OCI-LY1 (cell line): ENCODE data around the gene CKAP2L.
"Not testable (repeated sequence)": the region's sequence is repeated elsewhere in the genome, so short reads cannot be mapped to it uniquely, and the experiment has no call there.

Source experiments
- H2AFZ ChIP-seq: fragments of 200-600 bp; sonication (generic), shearing (Covaris generic); 2 replicates; pipeline ENCODE4 v1.6.0; 2014; ENCODE audit warnings: antibody characterized with exemption, mild to moderate bottlenecking, low read length
- H3F3A ChIP-seq: fragments of 200-600 bp; sonication (generic), shearing (Covaris generic); 2 replicates; pipeline ENCODE4 v1.6.0; 2014; ENCODE audit warnings: mild to moderate bottlenecking, antibody characterized with exemption, low read length, moderate library complexity; ENCODE audit not compliant: insufficient read depth
- H3K27ac ChIP-seq: fragments of 200-600 bp; sonication (generic); 2 replicates; pipeline ENCODE4 v1.5.1; 2014; ENCODE audit warnings: low read length, mixed run types, mild to moderate bottlenecking, low read depth; ENCODE audit not compliant: poor library complexity, severe bottlenecking
- H3K27me3 ChIP-seq: fragments of 200-600 bp; sonication (generic); 2 replicates; pipeline ENCODE4 v1.6.0; 2014; ENCODE audit warnings: antibody characterized with exemption, mild to moderate bottlenecking, low read length, moderate library complexity; ENCODE audit not compliant: insufficient read depth
- H3K36me3 ChIP-seq: fragments of 200-600 bp; sonication (generic); 2 replicates; pipeline ENCODE4 v1.6.1; 2014; ENCODE audit warnings: mild to moderate bottlenecking, antibody characterized with exemption, low read length, moderate library complexity, mixed read lengths; ENCODE audit not compliant: insufficient read depth
- H3K4me1 ChIP-seq: fragments of 200-600 bp; sonication (generic); 2 replicates; pipeline ENCODE4 v1.5.1; 2014; ENCODE audit warnings: mild to moderate bottlenecking, low read length, moderate library complexity; ENCODE audit not compliant: insufficient read depth, severe bottlenecking
- H3K4me2 ChIP-seq: fragments of 200-600 bp; sonication (generic), shearing (Covaris generic); 2 replicates; pipeline ENCODE4 v1.6.1; 2014; ENCODE audit warnings: low read length
- H3K4me3 ChIP-seq: fragments of 200-600 bp; sonication (generic); 2 replicates; pipeline ENCODE4 v1.5.1; 2014; ENCODE audit warnings: low read length, low read depth, mild to moderate bottlenecking, mixed read lengths; ENCODE audit not compliant: poor library complexity, severe bottlenecking
- H3K79me2 ChIP-seq: fragments of 200-600 bp; shearing (Covaris generic); 2 replicates; pipeline ENCODE4 v1.6.1; 2016; ENCODE audit warnings: mixed run types, low read length, mixed read lengths; ENCODE audit not compliant: insufficient read depth
- H3K9ac ChIP-seq: fragments of 200-600 bp; sonication (generic), shearing (Covaris generic); 2 replicates; pipeline ENCODE4 v1.6.1; 2014; ENCODE audit warnings: mild to moderate bottlenecking, low read length, mixed read lengths
- H3K9me2 ChIP-seq: fragments of 200-600 bp; sonication (generic), shearing (Covaris generic); 2 replicates; pipeline ENCODE4 v1.6.1; 2014; ENCODE audit warnings: low read depth, mild to moderate bottlenecking, low read length, mixed read lengths
- H3K9me3 ChIP-seq: fragments of 200-600 bp; shearing (Covaris generic); 2 replicates; pipeline ENCODE4 v1.6.1; 2014; ENCODE audit warnings: low read length, mixed read lengths
- H4K20me1 ChIP-seq: fragments of 200-600 bp; sonication (generic), shearing (Covaris generic); 2 replicates; pipeline ENCODE4 v1.6.0; 2016; ENCODE audit warnings: mild to moderate bottlenecking, low read length; ENCODE audit not compliant: insufficient read depth
- CTCF ChIP-seq: fragments of 200-600 bp; sonication (generic), shearing (Covaris generic); IDR thresholded peaks from 2 replicates; pipeline ENCODE4 v1.5.1; 2017; ENCODE audit warnings: mild to moderate bottlenecking, antibody characterized with exemption, low read length, moderate library complexity, mixed read lengths
- EZH2 ChIP-seq: fragments of 200-600 bp; sonication (generic), shearing (Covaris generic); IDR thresholded peaks from 2 replicates; pipeline ENCODE4 v1.8.0; 2017; ENCODE audit warnings: borderline replicate concordance, mixed run types, mild to moderate bottlenecking, antibody characterized with exemption, low read length, moderate library complexity, mixed read lengths

CKAP2L gene

GRCh38 chr2:112721819-112722522 lies 42.4 kb downstream of the CKAP2L start:
- Histone ChIP-seq H2AFZ (no peak overlapping the region), H3K27me3 (no peaks in the 10 kb centered on the region), H3K27ac (no peak overlapping the region), H3K4me2 (no peak overlapping the region), H3K79me2 (no peaks in the 10 kb centered on the region), H3K9me3 (no peaks in the 10 kb centered on the region), H3K4me1 (peaks cover 4% of the 10 kb centered on the region), H3K9ac (no peak overlapping the region), H3F3A (no peaks in the 10 kb centered on the region), H3K4me3 (no peak overlapping the region), H3K36me3 (no peaks in the 10 kb centered on the region), H3K9me2 (no peaks in the 10 kb centered on the region), H4K20me1 (no peaks in the 10 kb centered on the region)
- TF ChIP-seq CTCF (no peak), EZH2 (no peak)

- H3K27me3 ChIP-seq: no peaks in the 10 kb centered on the region
These were observed 43.6 kb downstream of the CKAP2L start, which contains the start of gene NT5DC4 for GRCh38 chr2:112720785-112721184. Gene NT5DC4, plus strand, starts transcription at chr2:112721020. Its CDS starts 60 bp downstream, at chr2:112721080.

GRCh38 chr2:112718863-112719370 lies 45.5 kb downstream of the CKAP2L start:
- H3K27ac ChIP-seq: no peak overlapping the region
- no peaks in the 10 kb centered on the region for H3K9me3 ChIP-seq
- no peaks in the 10 kb centered on the region for H3K79me2 ChIP-seq
- no peaks in the 10 kb centered on the region for H3K4me1 ChIP-seq
- no peak overlapping the region for H3K4me2 ChIP-seq
- H3K27me3 ChIP-seq: no peaks in the 10 kb centered on the region
- H2AFZ ChIP-seq: no peak overlapping the region
- H3F3A ChIP-seq: no peaks in the 10 kb centered on the region
- H3K9me2 ChIP-seq: no peaks in the 10 kb centered on the region
- no peak overlapping the region for H3K9ac ChIP-seq
- H3K4me3 ChIP-seq: no peak overlapping the region
- TF ChIP-seq EZH2: no peak
- no peak for TF ChIP-seq CTCF
- no peaks in the 10 kb centered on the region for H3K36me3 ChIP-seq
- no peaks in the 10 kb centered on the region for H4K20me1 ChIP-seq

More at GRCh38 chr2:112720785-112721184, 43.6 kb downstream of the CKAP2L start, which contains the start of gene NT5DC4:
- no peaks in the 10 kb centered on the region for H3K79me2 ChIP-seq
- no peaks in the 10 kb centered on the region for H4K20me1 ChIP-seq
- H3K4me3 ChIP-seq: no peak within 1 kb of the TSS
- H3K9me3 ChIP-seq: no peaks in the 10 kb centered on the region
- H3F3A ChIP-seq: no peaks in the 10 kb centered on the region
- no peak within 1 kb of the TSS for H3K27ac ChIP-seq
- H3K4me2 ChIP-seq: no peak within 1 kb of the TSS
- no peaks in the 10 kb centered on the region for H3K9me2 ChIP-seq
- no peak within 1 kb of the TSS for H3K9ac ChIP-seq
- TF ChIP-seq EZH2 (no peak), CTCF (no peak)
- no peaks in the 10 kb centered on the region for H3K4me1 ChIP-seq
- no peaks in the 10 kb centered on the region for H3K36me3 ChIP-seq
- no peak within 1 kb of the TSS for H2AFZ ChIP-seq

- not testable (repeated sequence) for H3K27ac ChIP-seq, H3K79me2 ChIP-seq, H3K27me3 ChIP-seq, H3K9me2 ChIP-seq, H3F3A ChIP-seq, H3K9ac ChIP-seq, H3K4me2 ChIP-seq, H3K9me3 ChIP-seq, H3K36me3 ChIP-seq, H4K20me1 ChIP-seq, H3K4me1 ChIP-seq, H2AFZ ChIP-seq, H3K4me3 ChIP-seq
These were observed 47.5 kb downstream of the CKAP2L start for GRCh38 chr2:112716826-112717352.

GRCh38 chr2:112716094-112716493 lies 48.3 kb downstream of the CKAP2L start:
- not testable (repeated sequence) for H3K9me2 ChIP-seq, H4K20me1 ChIP-seq, H3F3A ChIP-seq, H3K27me3 ChIP-seq, H3K27ac ChIP-seq, H3K4me3 ChIP-seq, H3K4me1 ChIP-seq, H2AFZ ChIP-seq, H3K9me3 ChIP-seq, H3K36me3 ChIP-seq, H3K9ac ChIP-seq, H3K79me2 ChIP-seq, H3K4me2 ChIP-seq
